Endodermal cell (in vitro differentiated cells): Measurements from ENCODE around the gene RAB17. TPM values are rescaled to one million over a fixed set of nuclear protein-coding genes. Genes with fewer than 3 reads are reported as not detected.

ENCODE experiments used
- DNase-seq: peaks from one replicate; pipeline ENCODE4 v3.0.0-alpha.2; 2017
- H3K27ac ChIP-seq: 2 replicates; pipeline ENCODE4 v1.5.1; 2013; ENCODE audit warnings: mild to moderate bottlenecking, low read depth, low read length, moderate library complexity
- H3K27me3 ChIP-seq: 2 replicates; pipeline ENCODE4 v1.6.1; 2013; ENCODE audit warnings: mild to moderate bottlenecking, low read length, moderate library complexity; ENCODE audit not compliant: insufficient read depth, control insufficient read depth, poor library complexity, severe bottlenecking
- H3K36me3 ChIP-seq: 2 replicates; pipeline ENCODE4 v1.7.0; 2013; ENCODE audit warnings: mild to moderate bottlenecking, low read length, moderate library complexity; ENCODE audit not compliant: control insufficient read depth, insufficient read depth
- H3K4me1 ChIP-seq: one replicate; pipeline ENCODE4 v1.7.0; 2013; ENCODE audit warnings: low read length; ENCODE audit not compliant: control insufficient read depth, insufficient read depth
- H3K4me3 ChIP-seq: 2 replicates; pipeline ENCODE4 v1.5.1; 2013; ENCODE audit warnings: mild to moderate bottlenecking, low read length, moderate library complexity
- H3K9ac ChIP-seq: 2 replicates; pipeline ENCODE4 v1.6.1; 2013; ENCODE audit warnings: mild to moderate bottlenecking, low read length, moderate library complexity; ENCODE audit not compliant: poor library complexity, severe bottlenecking; ENCODE audit errors: extremely low read depth
- H3K9me3 ChIP-seq: 2 replicates; pipeline ENCODE4 v1.6.1; 2013; ENCODE audit warnings: mild to moderate bottlenecking, low read length, moderate library complexity; ENCODE audit not compliant: control insufficient read depth
- H3K27ac Mint-ChIP-seq: 2 replicates; pipeline ENCODE4 v1.8.0; 2020; ENCODE audit warnings: mixed read lengths
- H3K27me3 Mint-ChIP-seq: 2 replicates; pipeline ENCODE4 v1.8.0; 2021; ENCODE audit warnings: mild to moderate bottlenecking, mixed read lengths; ENCODE audit not compliant: insufficient read depth
- H3K36me3 Mint-ChIP-seq: 2 replicates; pipeline ENCODE4 v1.8.0; 2020; ENCODE audit warnings: low read depth, mixed read lengths
- H3K4me1 Mint-ChIP-seq: 2 replicates; pipeline ENCODE4 v1.8.0; 2020; ENCODE audit warnings: mixed read lengths
- H3K4me3 Mint-ChIP-seq: 2 replicates; pipeline ENCODE4 v1.8.0; 2020; ENCODE audit warnings: mild to moderate bottlenecking, moderate library complexity, mixed read lengths
- H3K9me3 Mint-ChIP-seq: 2 replicates; pipeline ENCODE4 v1.8.0; 2020; ENCODE audit warnings: mild to moderate bottlenecking, mixed read lengths
- WGBS, 2 experiments: methylation state at CpG; one replicate each; pipeline versions ENCODE4 v1.1.5 to v1.1.7; 2013; ENCODE audit warnings: missing lambda C conversion rate in 2 of 2, mixed read lengths in 1 of 2; ENCODE audit not compliant: insufficient coverage in 1 of 2, insufficient read length in 1 of 2; 5-methylcytosine and 5-hydroxymethylcytosine counted together
- total RNA-seq, 2 donors: library from RNA; stranded (reverse); fragmentation: NEBNext Ultra II Directional in 1 of 2; extraction: Animal tissue kit (Norgen Biotek cat#: 25700) in 1 of 2; gene quantifications; 2 replicates in 1 of 2; 3 replicates in 1 of 2; pipeline ENCODE4 v1.2.1, GENCODE V29; 2021
- TF ChIP-seq, protein P1 (sequence below): fragments of 200-600 bp; sonication (generic); conservative IDR thresholded peaks from 2 replicates; pipeline ENCODE4 v1.5.0; 2021; ENCODE audit warnings: antibody characterized with exemption, mild to moderate bottlenecking

RAB17 gene
- total RNA-seq, 2 donors from 2014 or later, result 235 to 369 TPM

GRCh38 chr2:237631007-237631785 is 40.7 kb upstream of the RAB17 start:
- 88 to 92% methylated on average over 11 to 14 of the region's 14 CpGs for WGBS, 2 experiments
- peaks cover 6% of the 10 kb centered on the region for H3K4me1 ChIP-seq
- peak overlapping the region; percentile 71 for H3K4me3 ChIP-seq
- Mint-ChIP-seq H3K27ac (peak overlapping the region; percentile 79), H3K36me3 (peaks cover 58% of the 10 kb centered on the region), H3K9me3 (peaks cover 22% of the 10 kb centered on the region), H3K4me3 (peak overlapping the region; percentile 77), H3K4me1 (peaks cover 37% of the 10 kb centered on the region), H3K27me3 (peaks cover 5% of the 10 kb centered on the region)
- peaks cover 74% of the 10 kb centered on the region for H3K36me3 ChIP-seq
- H3K27ac ChIP-seq, result no peak overlapping the region
- H3K9ac ChIP-seq, result no peak overlapping the region
- peaks cover 31% of the 10 kb centered on the region for H3K9me3 ChIP-seq
- no peak for DNase-seq
- H3K27me3 ChIP-seq, result no peaks in the 10 kb centered on the region
- TF ChIP-seq, protein P1, sequence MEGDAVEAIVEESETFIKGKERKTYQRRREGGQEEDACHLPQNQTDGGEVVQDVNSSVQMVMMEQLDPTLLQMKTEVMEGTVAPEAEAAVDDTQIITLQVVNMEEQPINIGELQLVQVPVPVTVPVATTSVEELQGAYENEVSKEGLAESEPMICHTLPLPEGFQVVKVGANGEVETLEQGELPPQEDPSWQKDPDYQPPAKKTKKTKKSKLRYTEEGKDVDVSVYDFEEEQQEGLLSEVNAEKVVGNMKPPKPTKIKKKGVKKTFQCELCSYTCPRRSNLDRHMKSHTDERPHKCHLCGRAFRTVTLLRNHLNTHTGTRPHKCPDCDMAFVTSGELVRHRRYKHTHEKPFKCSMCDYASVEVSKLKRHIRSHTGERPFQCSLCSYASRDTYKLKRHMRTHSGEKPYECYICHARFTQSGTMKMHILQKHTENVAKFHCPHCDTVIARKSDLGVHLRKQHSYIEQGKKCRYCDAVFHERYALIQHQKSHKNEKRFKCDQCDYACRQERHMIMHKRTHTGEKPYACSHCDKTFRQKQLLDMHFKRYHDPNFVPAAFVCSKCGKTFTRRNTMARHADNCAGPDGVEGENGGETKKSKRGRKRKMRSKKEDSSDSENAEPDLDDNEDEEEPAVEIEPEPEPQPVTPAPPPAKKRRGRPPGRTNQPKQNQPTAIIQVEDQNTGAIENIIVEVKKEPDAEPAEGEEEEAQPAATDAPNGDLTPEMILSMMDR, result no peak

DNA sequence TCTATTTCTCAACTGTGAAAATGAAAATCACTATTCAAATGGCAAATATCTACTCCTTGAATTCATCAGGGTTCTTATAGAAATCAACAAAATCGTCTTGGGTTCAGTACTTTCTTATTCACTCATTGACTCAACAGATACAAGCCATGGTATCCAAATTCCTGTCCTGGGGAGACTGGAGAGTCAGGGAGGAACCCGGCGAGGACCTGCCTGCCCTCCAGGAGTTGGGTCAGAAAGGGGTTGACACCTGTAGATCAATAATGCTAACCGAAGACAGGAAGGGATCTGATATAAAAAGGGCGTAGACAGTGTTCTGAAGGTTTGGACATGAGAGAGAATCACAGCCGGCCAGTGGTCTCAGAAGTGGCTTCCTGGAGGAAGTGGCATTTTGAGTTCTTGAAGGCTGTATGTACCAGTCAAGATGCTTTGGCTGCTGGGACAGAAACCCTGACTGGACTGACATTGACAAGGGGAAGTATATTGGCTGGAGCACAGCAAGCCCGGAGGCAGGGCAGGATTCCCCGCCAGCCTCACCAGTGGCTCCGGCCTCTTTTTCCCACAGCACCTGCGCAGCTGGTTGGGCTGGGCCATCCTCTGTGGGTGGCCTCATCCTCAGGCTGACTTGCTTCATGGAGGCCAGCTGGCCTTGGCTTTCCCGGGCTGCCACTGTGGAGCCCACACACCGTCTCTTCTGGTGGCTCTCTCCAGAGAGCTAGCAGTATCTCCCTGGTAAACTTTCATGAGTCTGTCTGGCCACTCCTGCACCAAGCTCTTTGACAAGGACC is 39.9 kb upstream of the RAB17 start:
- 94 to 97% methylated on average over 10 to 12 of the region's 12 CpGs for WGBS, 2 experiments
- H3K9ac ChIP-seq, result no peak overlapping the region
- no peak overlapping the region for H3K27ac ChIP-seq
- H3K4me3 ChIP-seq, result peak overlapping the region; percentile 71
- peaks cover 6% of the 10 kb centered on the region for H3K4me1 ChIP-seq
- H3K27me3 Mint-ChIP-seq, result peaks cover 13% of the 10 kb centered on the region
- peak overlapping the region; percentile 77 for H3K4me3 Mint-ChIP-seq
- peaks cover 53% of the 10 kb centered on the region for H3K36me3 Mint-ChIP-seq
- peaks cover 26% of the 10 kb centered on the region for H3K9me3 ChIP-seq
- peak overlapping the region; percentile 79 for H3K27ac Mint-ChIP-seq
- peaks cover 45% of the 10 kb centered on the region for H3K4me1 Mint-ChIP-seq
- peak; percentile 52 for DNase-seq
- H3K27me3 ChIP-seq, result no peaks in the 10 kb centered on the region
- TF ChIP-seq, protein P1, result no peak
- H3K36me3 ChIP-seq, result peaks cover 68% of the 10 kb centered on the region
- H3K9me3 Mint-ChIP-seq, result peaks cover 16% of the 10 kb centered on the region

GRCh38 chr2:237629739-237630138 is 39.2 kb upstream of the RAB17 start:
- Mint-ChIP-seq H3K27ac (no peak overlapping the region), H3K27me3 (peaks cover 18% of the 10 kb centered on the region), H3K4me3 (peak overlapping the region; percentile 77), H3K4me1 (peaks cover 45% of the 10 kb centered on the region), H3K9me3 (peaks cover 11% of the 10 kb centered on the region), H3K36me3 (peaks cover 48% of the 10 kb centered on the region)
- Histone ChIP-seq H3K9ac (no peak overlapping the region), H3K4me1 (peaks cover 6% of the 10 kb centered on the region), H3K9me3 (peaks cover 19% of the 10 kb centered on the region), H3K27me3 (no peaks in the 10 kb centered on the region), H3K36me3 (peaks cover 62% of the 10 kb centered on the region), H3K27ac (no peak overlapping the region), H3K4me3 (peak overlapping the region; percentile 71)
- 95 to 97% methylated on average over 5 to 8 of the region's 8 CpGs for WGBS, 2 experiments
- TF ChIP-seq, protein P1, result no peak
- DNase-seq, result no peak
